Caco-2 (cell line): ENCODE measurements around the gene EEF2. TPM values are rescaled to one million over a fixed set of nuclear protein-coding genes. Genes with fewer than 3 reads are reported as not detected.
"Not testable (repeated sequence)": the region's sequence is repeated elsewhere in the genome, so short reads cannot be mapped to it uniquely, and the experiment has no call there.

Experiments used
- BruUV-seq: library from RNA; stranded (reverse); fragments of 400-500 nt; replicated peaks from 2 replicates; lab custom pipeline; 2021; lab: Mats Ljungman, UMichigan
- CTCF ChIA-PET: fragments of 300-600 bp; sonication (Branson Sonifier 250); formaldehyde crosslinking; loops from one replicate; lab custom pipeline; 2022; ENCODE audit warnings: antibody characterized with exemption; lab: Charles Lee
- POLR2A ChIA-PET: fragments of 300-600 bp; sonication (Branson Sonifier 250); formaldehyde crosslinking; loops from one replicate; lab custom pipeline; 2022; ENCODE audit warnings: antibody characterized with exemption; lab: Charles Lee
- DNase-seq, 2 experiments: peaks; one replicate each; pipeline versions ENCODE4 v3.0.0 to v3.0.0-alpha.2; 2020 to 2022
- H3K27me3 ChIP-seq: replicated peaks from 2 replicates; pipeline ENCODE4 v1.6.0; 2011; ENCODE audit warnings: low read length; ENCODE audit not compliant: control insufficient read depth, insufficient read depth
- H3K36me3 ChIP-seq: 2 replicates; pipeline ENCODE4 v1.5.1; 2011; ENCODE audit warnings: low read length; ENCODE audit not compliant: control insufficient read depth, insufficient read depth
- H3K4me1 ChIP-seq: fragments of 250-450 bp; sonication (Bioruptor Pico); 2 replicates; pipeline ENCODE4 v1.5.1; 2020; ENCODE audit warnings: mild to moderate bottlenecking
- H3K4me3 ChIP-seq: 2 replicates; pipeline ENCODE4 v1.5.1; 2011; ENCODE audit warnings: low read depth, mild to moderate bottlenecking, control low read depth, low read length
- H3K9me3 ChIP-seq: fragments of 250-450 bp; sonication (Bioruptor Pico); 2 replicates; pipeline ENCODE4 v1.5.1; 2020; ENCODE audit warnings: mild to moderate bottlenecking, moderate library complexity
- H3K27ac Mint-ChIP-seq: one replicate; pipeline ENCODE4 v1.8.0; 2022; ENCODE audit warnings: mixed read lengths; ENCODE audit not compliant: unreplicated experiment
- H3K27me3 Mint-ChIP-seq: one replicate; pipeline ENCODE4 v1.8.0; 2022; ENCODE audit warnings: mixed read lengths; ENCODE audit not compliant: insufficient read depth, unreplicated experiment
- H3K36me3 Mint-ChIP-seq: one replicate; pipeline ENCODE4 v1.8.0; 2022; ENCODE audit warnings: mild to moderate bottlenecking, mixed read lengths; ENCODE audit not compliant: insufficient read depth, unreplicated experiment
- H3K4me1 Mint-ChIP-seq: one replicate; pipeline ENCODE4 v1.8.0; 2022; ENCODE audit warnings: low read depth, mixed read lengths; ENCODE audit not compliant: unreplicated experiment
- H3K4me3 Mint-ChIP-seq: one replicate; pipeline ENCODE4 v1.8.0; 2022; ENCODE audit warnings: mild to moderate bottlenecking, moderate library complexity, mixed read lengths; ENCODE audit not compliant: unreplicated experiment
- H3K9me3 Mint-ChIP-seq: one replicate; pipeline ENCODE4 v1.8.0; 2022; ENCODE audit warnings: mixed read lengths; ENCODE audit not compliant: unreplicated experiment
- intact Hi-C: fragments of 100-400 bp; cut with micrococcal nuclease; formaldehyde crosslinking; loops from one replicate; pipeline ENCODE4 v1.10.0; 2022; ENCODE audit not compliant: unreplicated experiment
- total RNA-seq: library from RNA; stranded (reverse); gene quantifications from 2 replicates; pipeline ENCODE4 v1.2.3, GENCODE V29; 2022
- TF ChIP-seq, protein P1 (sequence below), 2 experiments: fragments of 200-600 bp in 1 of 2; IDR thresholded peaks; 1 replicate in 1 of 2; 2 replicates in 1 of 2; pipeline versions ENCODE4 v1.5.1 to v1.8.0; 2011 to 2022; ENCODE audit warnings: antibody characterized with exemption in 1 of 2, control low read depth in 1 of 2, inconsistent platforms in 1 of 2, low read depth in 1 of 2, low read length in 1 of 2, mild to moderate bottlenecking in 1 of 2, moderate library complexity in 1 of 2; ENCODE audit not compliant: insufficient read depth in 1 of 2, severe bottlenecking in 1 of 2, unreplicated experiment in 1 of 2

The EEF2 gene
- total RNA-seq, 1 experiment from 2014 or later = 2,157 TPM

DNA sequence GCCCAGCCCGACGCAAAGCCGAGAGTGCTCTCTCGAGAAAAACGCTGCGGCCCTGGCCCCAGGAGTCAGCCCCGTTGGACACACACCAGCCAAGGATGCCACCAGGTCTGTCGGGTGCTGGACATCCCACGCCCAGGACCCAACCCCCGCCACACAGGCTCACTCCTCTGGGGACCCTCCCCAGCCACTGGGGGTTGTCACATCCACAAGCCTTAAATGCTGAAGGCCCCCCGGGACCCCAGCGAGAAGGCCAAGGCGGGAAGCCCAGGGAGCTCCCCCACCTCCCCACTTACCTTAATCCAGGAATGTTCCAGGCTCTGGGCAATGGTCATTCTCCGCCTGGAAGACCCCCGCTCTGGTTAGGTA lies 25.5 kb downstream of the EEF2 start:
- H3K27ac Mint-ChIP-seq = no peak overlapping the region

DNA sequence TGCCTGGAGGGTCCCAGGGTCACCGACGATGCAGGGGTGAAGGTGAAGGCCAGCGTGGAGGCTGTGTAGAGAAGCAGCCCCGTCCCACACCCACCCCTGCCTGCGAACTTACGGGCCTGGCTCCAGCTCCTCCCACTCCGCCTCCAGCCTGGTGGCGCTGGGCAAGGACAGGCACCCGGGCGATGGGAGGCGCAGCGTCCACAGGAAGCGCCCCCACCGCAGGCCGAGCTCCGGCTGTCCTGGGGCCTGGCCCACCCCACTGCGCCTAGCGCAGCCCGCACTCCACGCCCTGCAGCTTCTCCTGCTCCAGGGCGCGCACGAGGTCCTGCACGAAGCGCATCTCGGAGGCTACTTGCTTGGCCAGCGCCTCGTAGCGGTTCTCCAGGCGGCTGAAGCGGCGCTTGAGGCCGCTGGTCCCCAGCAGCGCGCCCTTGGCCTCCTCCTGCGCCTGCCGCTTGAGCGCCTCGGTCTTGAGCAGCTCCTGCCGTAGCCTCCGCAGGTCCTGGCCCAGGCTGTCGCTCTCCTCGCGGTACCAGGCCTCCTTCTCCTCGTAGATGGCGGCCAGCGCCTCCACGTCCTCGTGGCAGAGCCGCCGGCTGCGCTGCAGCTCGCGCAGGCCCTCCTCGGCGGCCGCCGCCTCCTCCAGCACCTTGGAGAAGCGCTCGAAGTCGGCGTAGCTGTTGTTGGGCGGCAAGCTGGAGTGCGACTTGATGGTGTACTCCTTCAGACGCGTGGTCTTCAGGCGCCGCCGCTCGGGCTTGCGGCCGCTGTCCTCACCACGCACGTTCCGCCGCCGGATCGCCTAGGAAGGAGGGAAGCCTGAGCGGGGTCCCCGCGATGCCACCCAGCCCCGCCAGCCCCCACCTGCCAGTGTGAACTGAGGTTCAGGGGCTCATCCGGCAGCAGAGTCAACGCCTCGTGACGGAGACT lies 26.2 kb downstream of the EEF2 start:
- Histone ChIP-seq H3K9me3 (no peaks in the 10 kb centered on the region), H3K4me3 (no peak overlapping the region), H3K36me3 (no peaks in the 10 kb centered on the region; the same call in 1 of the 2 replicates), H3K27me3 (no peaks in the 10 kb centered on the region), H3K4me1 (no peaks in the 10 kb centered on the region)
- ChIA-PET POLR2A (no interaction called here), CTCF (no interaction called here)
- BruUV-seq = no TSS peak
- DNase-seq = no peak
- Mint-ChIP-seq H3K27ac (no peak overlapping the region), H3K9me3 (no peaks in the 10 kb centered on the region), H3K4me1 (no peaks in the 10 kb centered on the region), H3K36me3 (peaks cover 70% of the 10 kb centered on the region), H3K4me3 (no peak overlapping the region), H3K27me3 (no peaks in the 10 kb centered on the region)
- intact Hi-C loops = no loop called here
- TF ChIP-seq, protein P1, sequence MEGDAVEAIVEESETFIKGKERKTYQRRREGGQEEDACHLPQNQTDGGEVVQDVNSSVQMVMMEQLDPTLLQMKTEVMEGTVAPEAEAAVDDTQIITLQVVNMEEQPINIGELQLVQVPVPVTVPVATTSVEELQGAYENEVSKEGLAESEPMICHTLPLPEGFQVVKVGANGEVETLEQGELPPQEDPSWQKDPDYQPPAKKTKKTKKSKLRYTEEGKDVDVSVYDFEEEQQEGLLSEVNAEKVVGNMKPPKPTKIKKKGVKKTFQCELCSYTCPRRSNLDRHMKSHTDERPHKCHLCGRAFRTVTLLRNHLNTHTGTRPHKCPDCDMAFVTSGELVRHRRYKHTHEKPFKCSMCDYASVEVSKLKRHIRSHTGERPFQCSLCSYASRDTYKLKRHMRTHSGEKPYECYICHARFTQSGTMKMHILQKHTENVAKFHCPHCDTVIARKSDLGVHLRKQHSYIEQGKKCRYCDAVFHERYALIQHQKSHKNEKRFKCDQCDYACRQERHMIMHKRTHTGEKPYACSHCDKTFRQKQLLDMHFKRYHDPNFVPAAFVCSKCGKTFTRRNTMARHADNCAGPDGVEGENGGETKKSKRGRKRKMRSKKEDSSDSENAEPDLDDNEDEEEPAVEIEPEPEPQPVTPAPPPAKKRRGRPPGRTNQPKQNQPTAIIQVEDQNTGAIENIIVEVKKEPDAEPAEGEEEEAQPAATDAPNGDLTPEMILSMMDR (IDR thresholded peaks at IDR 0.05; ENCODE audit: insufficient read depth in 1 of 2, low read depth in 1 of 2, low read length in 1 of 2, severe bottlenecking in 1 of 2, unreplicated experiment in 1 of 2) = no peak

More for the DNA sequence above, 25.5 kb downstream of the EEF2 start:
- ChIA-PET CTCF (no interaction called here), POLR2A (no interaction called here)
- H3K4me3 Mint-ChIP-seq = no peak overlapping the region
- H3K9me3 ChIP-seq = no peaks in the 10 kb centered on the region
- no peaks in the 10 kb centered on the region for H3K27me3 Mint-ChIP-seq
- H3K4me1 Mint-ChIP-seq = no peaks in the 10 kb centered on the region
- TF ChIP-seq, protein P1 (IDR thresholded peaks at IDR 0.05; ENCODE audit: insufficient read depth in 1 of 2, low read depth in 1 of 2, low read length in 1 of 2, severe bottlenecking in 1 of 2, unreplicated experiment in 1 of 2) = no peak
- no peaks in the 10 kb centered on the region for H3K9me3 Mint-ChIP-seq
- peaks cover 77% of the 10 kb centered on the region for H3K36me3 Mint-ChIP-seq
- no peak overlapping the region for H3K4me3 ChIP-seq
- DNase-seq = no peak
- intact Hi-C loops = no loop called here
- no TSS peak for BruUV-seq
- no peaks in the 10 kb centered on the region for H3K27me3 ChIP-seq
- no peaks in the 10 kb centered on the region; the same call in 1 of the 2 replicates for H3K36me3 ChIP-seq
- H3K4me1 ChIP-seq = no peaks in the 10 kb centered on the region

DNA sequence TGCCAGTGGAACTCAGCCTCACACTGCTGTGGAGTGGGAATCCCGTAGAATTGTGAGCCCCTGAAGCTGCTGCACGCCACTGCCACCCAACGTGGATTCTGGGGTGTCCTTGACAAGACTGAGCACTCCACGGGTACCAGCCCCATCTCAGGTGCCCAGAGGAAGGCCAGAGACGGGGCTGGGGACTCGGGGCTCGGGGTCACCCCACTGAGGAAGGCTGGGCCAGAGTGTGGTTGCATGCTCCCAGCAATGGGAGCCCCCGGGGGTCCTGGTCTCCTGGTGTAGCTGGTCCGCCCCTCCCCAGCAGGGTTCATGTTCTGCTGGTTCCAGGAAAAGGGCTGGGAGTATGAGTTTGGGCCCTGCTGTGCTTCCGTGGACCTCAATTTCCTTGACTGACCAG lies 29.6 kb downstream of the EEF2 start:
- Mint-ChIP-seq H3K9me3 (no peaks in the 10 kb centered on the region), H3K4me1 (peaks cover 11% of the 10 kb centered on the region), H3K4me3 (no peak overlapping the region), H3K27ac (no peak overlapping the region), H3K27me3 (no peaks in the 10 kb centered on the region), H3K36me3 (peaks cover 43% of the 10 kb centered on the region)
- TF ChIP-seq, protein P1 (IDR thresholded peaks at IDR 0.05; ENCODE audit: insufficient read depth in 1 of 2, low read depth in 1 of 2, low read length in 1 of 2, severe bottlenecking in 1 of 2, unreplicated experiment in 1 of 2) = no peak
- no peak for DNase-seq
- no TSS peak for BruUV-seq
- ChIA-PET POLR2A (no interaction called here), CTCF (no interaction called here)
- Histone ChIP-seq H3K9me3 (no peaks in the 10 kb centered on the region), H3K27me3 (no peaks in the 10 kb centered on the region), H3K4me1 (peaks cover 6% of the 10 kb centered on the region; the same call in 1 of the 2 replicates), H3K36me3 (no peaks in the 10 kb centered on the region; the same call in 1 of the 2 replicates), H3K4me3 (no peak overlapping the region)
- intact Hi-C loops = no loop called here

DNA sequence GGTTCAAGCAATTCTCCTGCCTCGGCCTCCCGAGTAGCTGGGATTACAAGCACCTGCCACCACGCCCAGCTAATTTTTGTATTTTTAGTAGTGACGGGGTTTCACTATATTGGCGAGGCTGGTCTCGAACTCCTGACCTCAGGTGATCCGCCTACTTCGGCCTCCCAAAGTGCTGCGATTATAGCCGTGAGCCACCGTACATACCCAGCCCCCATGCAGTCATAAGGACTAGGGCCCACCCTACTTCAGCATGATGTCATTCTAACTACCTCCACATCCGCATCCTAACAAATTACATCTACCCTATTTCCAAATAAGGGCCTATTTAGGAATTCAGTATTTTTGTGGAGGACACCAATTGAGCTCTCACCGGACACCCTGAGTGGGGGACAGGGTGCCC lies 30.0 kb downstream of the EEF2 start:
- DNase-seq, H3K9me3 ChIP-seq, H3K27ac Mint-ChIP-seq, H3K36me3 ChIP-seq, H3K4me1 ChIP-seq, H3K27me3 Mint-ChIP-seq, H3K4me3 Mint-ChIP-seq, H3K4me3 ChIP-seq, POLR2A ChIA-PET, intact Hi-C loops, BruUV-seq, H3K27me3 ChIP-seq, H3K9me3 Mint-ChIP-seq, CTCF ChIA-PET: not testable (repeated sequence)
- Mint-ChIP-seq H3K36me3 (peaks cover 40% of the 10 kb centered on the region), H3K4me1 (peaks cover 11% of the 10 kb centered on the region)
